Measurements from ENCODE around the gene CYB5D1.

CYB5D1 gene

DNA sequence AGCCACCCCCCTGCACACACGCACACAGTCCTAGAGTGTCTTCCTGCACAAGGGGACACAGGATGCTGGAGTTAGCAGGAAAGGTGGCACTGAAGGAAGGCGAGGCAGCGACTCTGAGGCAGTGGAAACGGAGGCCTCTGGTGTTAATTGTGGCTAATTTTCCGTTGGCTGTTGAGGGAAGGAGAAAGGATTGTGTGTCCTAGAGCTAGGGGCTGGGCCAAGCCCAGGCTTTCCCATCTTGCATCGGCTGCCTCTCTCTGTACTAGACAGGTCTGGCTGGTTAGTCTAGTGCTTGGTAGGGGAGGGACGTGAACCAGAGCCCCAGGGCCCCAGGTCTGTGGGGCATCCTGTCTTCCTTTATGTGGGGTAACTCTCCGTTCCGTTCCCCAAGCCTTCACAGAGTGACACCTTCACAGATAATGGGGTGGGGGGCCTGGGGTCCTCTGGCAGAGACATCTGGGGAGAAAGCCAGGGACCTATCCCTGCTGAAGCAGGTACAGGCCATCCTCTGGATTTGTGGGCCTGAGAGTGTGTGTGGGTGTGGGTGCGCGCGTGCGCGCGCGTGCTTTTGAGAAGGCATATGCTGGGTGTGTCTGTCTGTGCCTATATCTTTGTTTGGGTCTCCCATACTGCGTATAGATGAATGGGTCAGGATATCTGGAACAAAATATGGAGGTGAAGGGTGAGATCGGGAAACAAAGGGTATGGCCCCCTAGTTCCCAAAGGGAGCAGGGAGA is 30.5 kb downstream of the CYB5D1 start, which contains the start of gene CHD3:
Gene CHD3, plus strand, starts transcription at position 606 of the 737 bp plus-strand sequence. CDS start 212 bp downstream, outside the sequence.
- no peak for DNase-seq

DNA sequence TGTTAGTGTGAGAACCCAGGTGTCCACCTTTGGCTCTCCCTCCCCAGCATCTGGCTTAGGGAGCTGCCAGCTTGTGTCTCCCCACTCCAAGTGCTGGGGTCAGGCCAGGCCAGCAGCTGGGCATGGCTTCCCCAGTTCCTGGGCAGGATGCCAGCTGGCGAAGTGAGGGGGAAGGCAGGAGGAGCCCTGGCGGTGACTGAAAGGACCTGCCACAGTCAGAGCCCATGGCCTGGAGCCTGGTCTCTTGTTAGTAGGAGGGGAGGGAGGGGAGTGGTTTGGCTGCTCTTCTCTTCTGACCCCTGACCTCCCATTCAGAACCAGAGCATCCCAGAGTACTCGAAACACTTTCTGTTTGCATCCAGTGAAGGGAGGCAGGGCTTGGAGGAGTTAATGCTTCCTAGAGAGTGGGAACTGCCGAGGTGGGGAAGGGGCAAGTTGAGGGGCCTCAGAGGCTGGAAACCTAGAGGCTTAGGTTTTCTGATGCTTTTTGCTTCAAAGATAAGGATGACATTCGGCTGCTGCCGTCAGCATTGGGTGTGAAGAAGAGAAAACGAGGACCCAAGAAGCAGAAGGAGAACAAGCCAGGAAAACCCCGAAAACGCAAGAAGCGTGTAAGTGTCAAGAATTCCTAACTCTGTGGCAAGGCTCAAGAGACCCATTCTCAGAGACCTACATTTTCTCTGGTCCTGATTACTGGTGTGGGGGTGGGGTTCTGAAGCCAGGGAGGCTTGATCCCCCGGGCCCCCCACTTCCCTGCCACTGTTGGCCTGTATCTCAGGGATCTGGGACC is 31.6 kb downstream of the CYB5D1 start:
- peak; percentile 80 for DNase-seq

DNA sequence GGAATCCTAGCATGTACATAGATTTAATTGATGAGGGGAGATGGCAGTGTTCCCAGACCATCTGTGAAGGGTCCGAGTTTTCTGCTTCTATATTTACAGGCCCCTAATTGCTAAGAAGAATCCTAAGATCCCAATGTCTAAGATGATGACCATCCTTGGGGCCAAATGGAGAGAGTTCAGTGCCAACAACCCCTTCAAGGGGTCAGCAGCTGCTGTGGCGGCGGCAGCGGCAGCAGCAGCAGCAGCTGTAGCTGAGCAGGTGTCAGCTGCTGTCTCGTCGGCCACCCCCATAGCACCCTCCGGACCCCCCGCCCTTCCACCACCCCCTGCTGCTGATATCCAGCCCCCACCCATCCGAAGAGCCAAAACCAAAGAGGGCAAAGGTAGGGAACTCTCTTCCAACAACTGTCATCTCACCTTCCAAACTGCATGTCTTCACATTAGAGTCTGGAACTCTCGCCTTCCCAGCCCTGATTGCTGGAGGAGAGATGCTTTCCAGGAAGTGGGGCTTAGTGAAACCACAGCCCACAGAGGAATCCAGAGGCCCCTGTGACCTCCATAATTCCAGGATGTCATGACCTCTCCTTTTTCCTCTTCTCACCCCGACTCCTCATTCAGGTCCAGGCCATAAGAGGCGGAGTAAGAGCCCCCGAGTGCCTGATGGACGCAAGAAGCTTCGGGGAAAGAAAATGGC is 35.5 kb downstream of the CYB5D1 start:
- no peak for DNase-seq

DNA sequence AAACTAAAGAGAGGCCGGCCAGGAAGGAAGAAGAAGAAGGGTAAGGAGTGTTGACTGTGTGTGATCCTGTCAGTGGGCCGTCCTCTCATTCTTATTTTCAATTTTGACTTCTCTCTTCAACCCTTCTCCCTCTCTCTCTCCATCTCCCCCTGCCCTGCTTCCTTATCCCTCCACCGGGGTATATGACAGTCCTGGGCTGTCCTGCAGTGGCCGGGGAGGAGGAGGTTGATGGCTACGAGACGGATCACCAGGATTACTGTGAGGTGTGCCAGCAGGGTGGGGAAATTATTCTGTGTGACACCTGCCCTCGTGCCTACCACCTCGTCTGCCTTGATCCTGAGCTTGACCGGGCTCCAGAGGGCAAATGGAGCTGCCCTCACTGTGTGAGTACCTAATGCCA is 36.4 kb downstream of the CYB5D1 start:
- DNase-seq, result no peak

GRCh38 chr17:7894866-7895265 is 37.1 kb downstream of the CYB5D1 start:
- DNase-seq, result no peak

DNA sequence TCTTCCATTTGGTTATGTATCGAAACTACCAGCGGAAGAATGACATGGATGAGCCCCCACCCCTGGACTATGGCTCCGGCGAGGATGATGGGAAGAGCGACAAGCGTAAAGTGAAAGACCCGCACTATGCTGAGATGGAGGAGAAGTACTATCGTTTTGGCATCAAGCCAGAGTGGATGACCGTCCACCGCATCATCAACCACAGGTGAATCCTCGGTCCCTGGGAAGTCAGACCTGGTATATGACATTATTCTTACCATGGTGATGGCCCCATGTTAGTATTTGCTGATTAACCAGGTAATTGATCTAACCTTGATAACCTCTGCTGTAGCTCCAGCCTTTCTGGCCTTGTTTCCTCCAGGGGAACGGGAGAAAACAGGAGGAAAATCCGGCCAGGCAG is 39.3 kb downstream of the CYB5D1 start:
- no peak for DNase-seq

DNA sequence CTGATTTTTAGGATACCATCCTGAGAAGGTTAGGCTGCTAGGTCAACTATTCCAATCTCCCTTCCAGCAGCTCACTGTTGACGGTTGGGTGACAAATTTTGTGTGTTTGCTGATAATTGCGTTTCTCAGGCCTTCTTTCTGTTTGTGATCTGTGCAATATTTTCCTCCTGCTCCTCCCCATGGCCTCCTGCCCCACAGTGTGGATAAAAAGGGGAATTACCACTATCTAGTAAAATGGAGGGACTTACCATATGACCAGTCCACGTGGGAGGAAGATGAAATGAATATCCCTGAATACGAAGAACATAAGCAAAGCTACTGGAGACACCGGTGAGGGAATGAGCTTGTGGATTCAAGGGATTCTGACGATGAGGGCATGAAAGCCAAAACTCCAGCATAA is 40.0 kb downstream of the CYB5D1 start:
- DNase-seq, result no peak

GRCh38 chr17:7903154-7904103 is 45.6 kb downstream of the CYB5D1 start:
- no peak for DNase-seq

DNA sequence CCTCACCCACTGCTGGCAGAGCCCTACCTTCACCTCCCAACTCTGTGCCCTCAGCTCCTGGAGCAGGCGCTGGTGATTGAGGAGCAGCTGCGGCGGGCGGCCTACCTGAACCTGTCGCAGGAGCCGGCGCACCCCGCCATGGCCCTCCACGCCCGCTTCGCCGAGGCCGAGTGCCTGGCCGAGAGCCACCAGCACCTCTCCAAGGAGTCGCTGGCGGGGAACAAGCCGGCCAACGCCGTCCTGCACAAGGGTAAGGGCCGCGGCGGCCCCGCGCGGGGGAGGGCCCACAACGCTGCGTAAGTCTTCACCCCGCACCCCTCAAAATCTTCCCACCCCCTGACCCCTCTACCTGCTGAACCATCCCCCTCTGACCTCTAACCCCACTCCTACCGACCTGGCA is 51.3 kb downstream of the CYB5D1 start:
- DNase-seq, result no peak

DNA sequence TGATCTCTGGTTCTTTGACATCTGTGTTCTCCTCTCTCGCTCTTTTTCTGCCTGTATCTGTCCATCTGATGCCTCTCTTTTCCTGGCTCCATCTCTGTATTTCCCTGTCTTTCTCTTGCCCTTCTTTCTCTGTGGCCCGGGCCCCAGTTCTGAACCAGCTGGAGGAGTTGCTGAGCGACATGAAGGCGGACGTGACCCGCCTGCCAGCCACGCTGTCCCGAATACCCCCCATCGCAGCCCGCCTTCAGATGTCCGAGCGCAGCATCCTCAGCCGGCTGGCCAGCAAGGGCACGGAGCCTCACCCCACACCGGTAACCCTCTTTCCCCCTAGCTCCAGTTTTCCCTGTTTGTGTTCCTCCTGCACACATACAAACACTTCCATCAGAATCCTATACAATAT is 52.5 kb downstream of the CYB5D1 start:
- no peak for DNase-seq

- no peak for DNase-seq
Measured at GRCh38 chr17:7910711-7911110, 52.9 kb downstream of the CYB5D1 start.

DNA sequence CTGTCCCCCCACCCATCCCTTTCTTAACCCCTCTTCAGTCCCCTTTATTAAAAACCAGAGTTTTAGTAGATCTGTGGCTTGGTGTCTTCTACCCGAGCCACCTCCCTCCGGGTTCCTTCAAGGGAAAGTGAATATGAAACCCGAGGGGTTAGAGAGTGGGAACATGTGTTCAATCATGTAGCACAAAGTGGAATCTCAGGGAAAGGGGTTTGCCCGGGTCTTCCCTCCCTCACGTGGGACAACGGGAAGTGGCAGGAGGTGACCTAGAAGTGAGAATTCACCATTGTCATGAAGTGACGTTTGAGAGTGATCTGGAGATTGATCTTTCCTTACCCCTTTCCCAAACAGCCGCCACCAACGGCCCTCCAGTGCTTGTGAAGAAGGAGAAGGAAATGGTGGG is 53.3 kb downstream of the CYB5D1 start:
- DNase-seq, result no peak
